ENCODE measurements around the gene SPACA1. TPM values are rescaled to one million over a fixed set of nuclear protein-coding genes. Genes with fewer than 3 reads are reported as not detected.
"Not testable (repeated sequence)": the region's sequence is repeated elsewhere in the genome, so short reads cannot be mapped to it uniquely, and the experiment has no call there.

Gene SPACA1
- total RNA-seq, result not detected
- long read RNA-seq, result 0 reads

DNA sequence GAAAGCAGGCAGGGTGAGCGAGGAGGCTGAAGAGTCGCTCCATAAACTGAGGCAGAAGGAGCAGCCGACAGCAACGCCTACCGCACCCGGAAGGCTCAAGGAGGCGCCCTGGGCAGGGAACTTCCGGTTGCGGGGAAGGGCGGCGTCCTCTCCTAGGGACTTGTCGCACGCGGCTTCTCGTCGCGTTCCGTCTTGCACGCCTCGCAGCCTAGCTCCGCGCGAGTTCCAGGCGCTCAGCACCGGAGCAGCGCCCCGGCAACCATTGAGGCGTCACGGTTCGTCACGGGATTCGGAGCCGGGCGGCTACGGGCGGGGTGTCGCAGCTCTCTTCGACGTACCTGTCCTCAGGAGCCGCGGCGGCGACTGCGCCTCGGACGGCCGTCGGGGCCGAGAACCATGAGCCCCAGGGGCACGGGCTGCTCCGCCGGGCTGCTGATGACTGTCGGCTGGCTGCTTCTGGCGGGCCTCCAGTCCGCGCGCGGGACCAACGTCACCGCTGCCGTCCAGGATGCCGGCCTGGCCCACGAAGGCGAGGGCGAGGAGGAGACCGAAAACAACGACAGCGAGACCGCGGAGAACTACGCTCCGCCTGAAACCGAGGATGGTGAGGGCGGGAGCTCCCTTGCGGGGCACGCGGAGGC is at the start of gene SPACA1:
Gene SPACA1, plus strand, starts transcription at position 332 of the 641 bp plus-strand sequence. Its CDS starts 65 bp downstream, at position 397.
- no peak for DNase-seq (ENCODE audit: low spot score)

GRCh38 chr6:88000713-88001112 is 46.9 kb upstream of the SPACA1 start:
- no peak for DNase-seq (ENCODE audit: low spot score)

DNA sequence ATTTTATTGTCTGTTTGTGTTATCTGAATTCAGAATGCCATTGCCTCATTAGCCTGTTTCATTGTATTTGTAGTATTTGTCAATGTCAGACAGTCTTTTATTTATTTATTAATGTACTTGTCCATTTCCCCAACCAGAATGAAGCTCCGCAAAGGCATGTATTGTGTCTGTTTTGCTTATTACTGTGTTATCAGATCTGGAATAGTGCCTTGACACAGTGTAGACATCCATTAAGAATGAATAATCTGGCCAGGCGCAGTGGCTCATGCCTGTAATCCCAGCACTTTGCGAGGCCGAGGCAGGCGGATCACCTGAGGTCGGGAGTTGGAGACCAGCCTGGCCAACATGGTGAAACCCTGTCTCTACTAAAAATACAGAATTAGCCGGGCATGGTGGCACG is 46.4 kb upstream of the SPACA1 start:
- not testable (repeated sequence) for DNase-seq (ENCODE audit: low spot score)

DNA sequence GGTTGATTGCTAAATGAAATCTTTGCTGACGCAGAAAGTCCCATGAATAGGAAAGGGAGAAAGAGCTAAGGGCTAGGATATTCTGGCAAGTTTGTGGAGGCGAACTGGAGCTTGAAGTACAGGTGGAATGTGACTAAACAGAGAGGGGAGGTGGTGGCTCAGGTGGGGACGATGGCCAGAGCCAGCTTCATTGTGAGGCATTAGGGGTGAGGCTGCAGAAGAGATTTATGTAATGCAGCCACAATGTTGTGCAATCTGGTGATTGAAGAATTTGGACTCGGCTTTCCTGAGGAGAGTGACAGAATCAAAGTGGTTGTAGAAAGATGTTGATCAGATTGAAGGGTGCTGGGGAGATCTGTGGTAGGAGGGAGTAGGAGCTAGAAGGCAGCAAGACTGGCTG is 42.9 kb upstream of the SPACA1 start:
- DNase-seq (ENCODE audit: low spot score), result no peak

DNA sequence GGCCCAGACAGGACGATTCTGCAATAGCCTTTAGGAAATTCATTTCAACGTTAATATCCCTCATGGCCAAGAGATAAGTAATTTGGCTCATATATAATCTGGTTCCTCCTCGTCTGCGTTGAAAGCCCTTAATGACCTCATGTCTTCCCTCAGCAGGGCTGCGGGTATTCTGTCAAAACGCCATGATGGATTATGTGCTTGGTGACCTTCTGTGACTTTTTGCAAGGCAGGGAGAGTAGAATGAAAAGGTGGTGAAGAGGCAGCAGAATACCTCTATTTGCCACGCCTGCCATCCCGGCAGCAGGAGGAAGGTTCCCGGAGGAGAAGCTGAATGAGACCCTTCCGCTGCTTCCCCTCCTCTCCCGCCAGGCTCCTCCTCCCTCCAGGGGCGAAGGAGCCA is 41.1 kb upstream of the SPACA1 start:
- no peak for DNase-seq (ENCODE audit: low spot score)

- no peak for DNase-seq (ENCODE audit: low spot score)
These were observed 39.2 kb upstream of the SPACA1 start for GRCh38 chr6:88008411-88008810.

- DNase-seq (ENCODE audit: low spot score), result no peak
These were observed 38.8 kb upstream of the SPACA1 start for GRCh38 chr6:88008831-88009231.

DNA sequence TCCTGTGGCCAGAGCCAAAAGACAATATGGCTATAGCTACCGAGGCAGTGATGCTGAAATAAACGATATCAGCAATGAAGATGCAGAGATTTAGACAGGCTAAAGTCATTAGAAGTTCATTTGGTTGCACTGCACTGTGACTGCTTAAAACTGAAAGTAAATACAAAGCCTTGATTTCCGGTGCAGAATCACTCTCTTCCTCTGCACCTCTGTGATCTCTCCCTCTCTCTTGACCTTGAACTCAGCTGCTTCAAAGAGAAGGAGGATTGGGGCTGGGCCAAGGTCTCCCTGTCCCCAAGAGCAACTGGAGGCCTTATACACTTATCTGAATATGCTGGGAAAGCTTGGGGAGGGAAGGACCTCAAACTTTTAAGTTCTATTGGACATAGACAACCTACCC is 34.6 kb upstream of the SPACA1 start:
- DNase-seq (ENCODE audit: low spot score), result no peak

DNA sequence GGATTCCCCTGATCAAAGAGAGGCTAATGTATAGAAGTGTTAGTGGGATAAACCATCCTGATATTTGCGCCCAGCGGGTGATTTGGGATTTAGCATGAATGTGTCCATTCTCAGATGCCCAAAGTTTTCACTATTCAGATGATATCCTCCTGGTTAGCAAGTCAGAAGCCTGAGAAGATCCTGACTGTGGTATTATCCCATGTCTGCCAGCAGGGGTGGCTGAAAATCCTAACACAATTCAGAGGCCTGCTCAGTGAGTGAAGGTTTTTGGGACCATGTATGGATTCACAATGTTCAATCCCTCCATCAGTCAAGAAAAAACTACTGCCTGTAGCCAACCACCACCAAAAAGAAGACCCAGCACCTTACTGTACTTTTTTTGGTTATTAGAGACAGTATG is 34.1 kb upstream of the SPACA1 start:
- DNase-seq (ENCODE audit: low spot score), result no peak

DNA sequence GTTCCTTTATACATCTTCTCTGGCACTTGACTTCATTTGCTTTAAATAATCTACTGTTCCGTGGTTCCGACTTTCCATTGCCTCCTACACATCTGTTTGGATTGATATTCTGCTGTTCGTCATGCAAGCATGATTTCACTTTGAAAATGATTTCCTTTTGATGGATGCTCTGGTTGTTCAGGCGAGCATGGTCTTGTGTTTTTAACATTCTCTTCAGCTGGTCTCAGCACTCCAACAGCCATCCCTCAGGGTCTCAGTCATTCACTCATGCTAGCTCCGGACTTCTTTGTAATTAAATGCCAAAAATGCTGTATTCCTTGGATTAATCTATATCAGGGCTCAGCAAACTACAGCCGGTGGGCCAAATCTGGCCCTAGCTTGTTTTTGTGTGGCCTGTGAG is 27.2 kb upstream of the SPACA1 start:
- DNase-seq (ENCODE audit: low spot score), result no peak

DNA sequence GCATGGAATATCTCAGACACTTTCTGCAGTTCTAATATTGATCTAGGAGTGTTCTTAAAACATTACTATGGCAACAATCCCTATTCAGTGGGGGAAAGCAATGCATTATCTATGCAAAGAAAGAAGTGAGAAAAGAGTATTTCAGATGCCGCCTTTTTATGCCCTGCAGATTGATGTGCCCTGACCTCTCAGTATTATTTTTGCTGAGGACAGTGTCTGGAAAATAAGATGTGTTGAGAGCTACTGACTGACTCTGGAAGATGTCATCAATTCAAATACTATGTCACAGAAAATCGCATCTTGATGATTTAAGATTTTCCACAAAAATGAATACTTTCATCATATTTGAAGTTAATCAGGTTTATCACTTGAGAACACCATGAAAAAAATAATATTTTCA is 22.9 kb upstream of the SPACA1 start:
- DNase-seq (ENCODE audit: low spot score), result no peak

GRCh38 chr6:88031550-88031949 is 16.1 kb upstream of the SPACA1 start:
- DNase-seq (ENCODE audit: low spot score), result no peak

DNA sequence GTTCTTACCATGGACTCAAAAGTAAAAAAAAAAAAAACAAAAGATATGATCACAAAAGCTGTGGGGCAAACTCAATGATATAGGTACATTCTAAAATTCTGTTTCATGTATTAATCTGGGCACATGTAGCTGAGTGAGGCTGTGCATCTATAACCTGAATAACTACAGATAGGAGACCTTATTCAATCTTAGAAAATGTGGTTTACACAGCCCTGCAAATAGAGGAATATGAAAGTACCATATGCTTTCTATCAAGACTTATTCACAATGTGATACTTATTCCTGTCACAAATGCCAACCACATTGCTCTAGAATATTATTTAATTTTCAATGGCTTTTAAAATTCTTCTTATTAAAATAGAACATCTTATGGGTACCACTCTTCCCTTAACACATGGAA is 3.1 kb upstream of the SPACA1 start:
- no peak for DNase-seq (ENCODE audit: low spot score)

DNA sequence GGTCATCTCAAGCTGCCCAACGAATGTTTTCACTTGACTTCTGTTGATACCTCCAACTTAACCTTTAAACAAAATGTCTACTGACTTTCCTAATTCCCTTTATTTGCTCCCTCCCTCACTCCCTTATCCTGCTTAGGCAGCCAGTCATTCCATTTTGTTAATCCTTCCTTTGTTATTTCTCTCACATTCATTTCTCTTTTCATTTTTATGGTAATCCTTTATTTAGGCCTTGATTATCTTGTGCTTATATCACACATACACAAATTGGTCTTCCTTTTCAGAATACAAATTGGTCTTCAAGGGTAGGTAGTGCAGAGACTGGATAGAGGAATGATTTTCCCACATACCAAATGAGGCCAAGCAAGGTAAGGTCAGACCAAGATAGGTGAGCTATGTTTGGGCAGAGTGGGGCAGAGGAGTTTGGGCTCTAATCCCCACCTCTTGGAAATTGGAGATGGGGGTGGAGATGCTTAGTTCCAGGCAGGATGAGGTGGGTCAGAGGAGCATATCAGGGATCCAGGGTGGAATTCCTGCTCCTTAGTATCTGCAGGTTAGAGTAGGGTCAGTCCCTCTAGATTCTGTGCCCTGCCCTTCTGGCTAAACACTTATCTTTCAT is 2.0 kb upstream of the SPACA1 start:
- no peak for DNase-seq (ENCODE audit: low spot score)

DNA sequence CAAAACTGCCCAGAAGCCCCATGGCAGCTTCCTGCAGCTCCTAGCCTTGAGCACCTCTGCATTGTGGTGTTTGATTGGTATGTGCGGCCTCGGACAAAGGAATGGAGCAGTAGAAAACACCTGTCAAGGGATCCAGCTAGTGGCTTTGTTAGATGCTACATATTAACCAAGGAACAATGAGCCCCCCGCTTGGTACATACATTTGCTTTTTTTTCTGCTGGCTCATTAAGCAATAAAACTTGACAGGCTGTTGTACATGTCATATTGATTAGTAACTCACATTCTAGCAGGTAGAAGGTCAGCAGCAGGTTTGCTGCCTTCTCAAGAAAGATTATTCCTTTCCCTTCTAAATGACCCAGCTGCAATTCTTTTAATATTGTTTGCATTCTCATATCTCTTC is 937 bp downstream of the SPACA1 start:
- no peak for DNase-seq (ENCODE audit: low spot score)

DNA sequence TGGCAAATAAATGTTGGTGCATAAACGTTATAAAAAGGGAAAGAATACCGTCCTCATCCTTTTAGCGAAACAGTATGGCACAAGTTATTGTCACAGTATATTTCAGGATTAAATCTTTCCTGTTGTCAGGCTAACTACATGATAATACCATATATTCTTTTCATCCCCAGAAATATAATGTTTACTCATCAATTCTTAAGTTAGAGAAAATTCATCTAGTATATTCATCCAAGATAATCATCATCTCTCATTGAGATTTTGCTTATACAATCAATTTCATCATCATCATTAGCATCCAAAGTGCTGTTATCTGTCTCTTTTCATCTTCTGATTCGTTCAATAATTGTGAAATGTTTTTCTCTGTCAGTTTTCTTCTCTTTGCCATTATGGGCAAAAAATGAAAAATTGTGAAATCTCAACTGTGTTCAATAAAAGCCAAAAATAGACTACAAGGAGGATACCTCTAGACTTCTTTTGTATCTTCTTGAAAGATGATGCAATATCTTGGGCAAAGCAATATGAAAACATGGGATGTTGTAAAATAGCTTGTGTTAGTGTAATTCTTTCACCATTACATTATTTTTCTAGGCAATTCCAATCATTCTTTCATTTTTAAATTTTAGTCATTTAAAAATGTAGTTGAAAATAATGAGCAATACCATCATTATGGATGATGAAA is 2.6 kb downstream of the SPACA1 start:
- no peak for DNase-seq (ENCODE audit: low spot score)

DNA sequence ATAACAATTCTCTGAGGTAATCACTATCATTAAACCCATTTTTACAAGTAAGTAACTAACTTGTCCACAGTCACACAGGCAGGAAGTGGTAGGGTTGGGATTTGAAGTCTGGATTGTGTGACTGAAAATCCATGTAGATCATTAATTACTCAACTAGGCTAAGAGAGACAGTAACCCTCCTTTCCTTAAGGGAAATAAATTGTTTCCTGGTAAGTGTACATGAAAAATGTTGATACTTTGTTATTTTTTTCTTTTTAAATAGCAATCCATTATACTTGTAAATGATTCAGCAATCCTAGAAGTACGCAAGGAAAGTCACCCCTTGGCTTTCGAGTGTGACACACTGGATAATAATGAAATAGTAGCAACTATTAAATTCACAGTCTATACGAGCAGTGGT is 11.6 kb downstream of the SPACA1 start:
- DNase-seq (ENCODE audit: low spot score), result no peak

- DNase-seq (ENCODE audit: low spot score), result no peak
These were observed 14.7 kb downstream of the SPACA1 start for GRCh38 chr6:88062376-88062775.

DNA sequence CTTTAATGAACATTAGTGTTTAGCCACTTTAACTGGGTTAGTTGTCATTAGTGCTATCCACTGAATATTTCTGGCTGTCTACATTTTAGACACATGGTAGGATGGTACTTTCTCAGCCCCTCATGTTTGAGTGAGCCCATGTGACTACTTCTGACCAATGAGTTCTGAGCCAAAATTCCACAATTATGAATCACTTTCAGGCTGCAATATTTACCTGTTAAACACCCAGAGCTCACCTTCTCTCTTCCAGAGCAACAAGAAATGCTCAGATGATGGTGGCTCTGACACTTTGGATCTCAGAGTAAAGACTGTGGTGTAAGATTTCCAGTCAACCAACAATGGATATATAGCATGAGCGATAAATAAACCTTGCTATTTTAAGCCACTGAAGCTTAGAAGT is 24.8 kb downstream of the SPACA1 start:
- no peak for DNase-seq (ENCODE audit: low spot score)

DNA sequence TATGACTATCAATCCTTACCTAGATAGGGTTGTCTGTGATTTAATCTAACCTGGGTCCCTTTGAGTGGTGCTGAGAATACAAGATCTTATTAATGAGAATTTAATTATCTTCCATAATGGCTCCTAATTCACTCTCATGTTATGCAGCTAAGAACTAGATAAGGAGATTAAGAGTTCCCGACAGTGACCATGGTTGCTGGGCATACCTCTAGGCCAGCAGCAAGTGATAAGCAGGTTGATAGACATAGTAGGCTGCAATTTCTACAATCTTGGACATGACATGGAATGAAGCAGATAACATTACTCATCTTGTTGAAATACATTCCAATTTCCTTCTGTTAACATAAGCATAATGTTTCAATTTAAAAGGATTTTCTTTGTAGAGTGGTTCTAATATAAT is 27.1 kb downstream of the SPACA1 start:
- no peak for DNase-seq (ENCODE audit: low spot score)

- DNase-seq (ENCODE audit: low spot score), result no peak
These were observed 29.7 kb downstream of the SPACA1 start for GRCh38 chr6:88077305-88077704.

DNA sequence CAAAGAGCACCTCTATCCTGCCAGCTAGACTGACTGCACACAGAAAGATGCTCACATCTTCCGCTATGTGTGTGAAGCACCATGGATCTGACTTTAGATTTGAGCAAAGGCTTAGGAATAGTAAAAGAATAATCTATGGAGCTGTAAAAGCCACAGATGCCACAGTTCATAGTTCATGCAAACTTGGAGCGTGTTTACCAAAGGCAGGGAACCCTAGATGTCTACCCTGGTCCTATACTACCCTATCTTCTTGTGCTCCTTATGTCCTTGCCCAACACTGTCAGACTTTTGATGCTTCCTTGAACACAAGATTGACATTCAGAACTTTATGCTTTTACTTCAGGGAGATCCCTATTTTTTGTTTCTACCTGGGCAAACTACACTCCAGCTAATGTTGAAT is 39.2 kb downstream of the SPACA1 start:
- no peak for DNase-seq (ENCODE audit: low spot score)

DNA sequence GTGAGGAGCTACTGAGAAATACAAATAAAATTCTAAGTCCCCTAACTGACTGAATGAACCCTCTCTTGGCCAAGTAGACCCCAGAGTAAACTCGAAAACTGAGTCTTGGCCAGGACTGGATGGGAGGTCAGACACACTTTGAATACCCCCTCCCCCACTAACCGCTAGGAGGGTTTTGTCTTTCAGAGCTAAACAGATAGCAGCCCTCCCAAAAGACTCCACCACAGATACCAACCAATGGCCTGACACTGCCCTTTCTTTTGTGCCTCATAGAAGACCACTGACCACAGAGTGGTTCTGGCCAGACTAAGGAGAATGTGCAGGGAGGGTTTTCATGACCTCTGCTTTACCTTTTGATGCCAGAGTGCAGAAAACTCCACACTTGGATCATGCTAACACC is 42.1 kb downstream of the SPACA1 start:
- DNase-seq (ENCODE audit: low spot score), result no peak
